Progenitor cell of endocrine pancreas (in vitro differentiated cells): ENCODE measurements around the gene FRMD4A. TPM values are rescaled to one million over a fixed set of nuclear protein-coding genes. Genes with fewer than 3 reads are reported as not detected.

Experiments
- DNase-seq: peaks from one replicate; pipeline ENCODE4 v3.0.0; 2021; ENCODE audit warnings: low spot score; ENCODE audit not compliant: unreplicated experiment
- H3K27ac Mint-ChIP-seq: 2 replicates; pipeline ENCODE4 v1.8.0; 2021; ENCODE audit warnings: mild to moderate bottlenecking, moderate library complexity, mixed read lengths
- H3K27me3 Mint-ChIP-seq: 2 replicates; pipeline ENCODE4 v1.8.0; 2021; ENCODE audit warnings: mixed read lengths
- H3K36me3 Mint-ChIP-seq: 2 replicates; pipeline ENCODE4 v1.8.0; 2022; ENCODE audit warnings: mixed read lengths; ENCODE audit not compliant: insufficient read depth
- H3K4me1 Mint-ChIP-seq: 2 replicates; pipeline ENCODE4 v1.8.0; 2021; ENCODE audit warnings: low read depth, mixed read lengths
- H3K4me3 Mint-ChIP-seq: 2 replicates; pipeline ENCODE4 v1.8.0; 2021; ENCODE audit warnings: low read depth, mild to moderate bottlenecking, moderate library complexity, mixed read lengths
- H3K9me3 Mint-ChIP-seq: 2 replicates; pipeline ENCODE4 v1.8.0; 2021; ENCODE audit warnings: low read depth, mixed read lengths
- total RNA-seq: library from RNA; stranded (reverse); gene quantifications from 2 replicates; pipeline ENCODE4 v1.2.1, GENCODE V29; 2021
- TF ChIP-seq, protein P1 (sequence below): fragments of 200-600 bp; sonication (generic); IDR thresholded peaks from one replicate; pipeline ENCODE4 v1.5.0; 2021; ENCODE audit warnings: antibody characterized with exemption, mild to moderate bottlenecking; ENCODE audit not compliant: unreplicated experiment

Gene FRMD4A
- total RNA-seq, 1 donor from 2014 or later: 42.2 TPM

DNA sequence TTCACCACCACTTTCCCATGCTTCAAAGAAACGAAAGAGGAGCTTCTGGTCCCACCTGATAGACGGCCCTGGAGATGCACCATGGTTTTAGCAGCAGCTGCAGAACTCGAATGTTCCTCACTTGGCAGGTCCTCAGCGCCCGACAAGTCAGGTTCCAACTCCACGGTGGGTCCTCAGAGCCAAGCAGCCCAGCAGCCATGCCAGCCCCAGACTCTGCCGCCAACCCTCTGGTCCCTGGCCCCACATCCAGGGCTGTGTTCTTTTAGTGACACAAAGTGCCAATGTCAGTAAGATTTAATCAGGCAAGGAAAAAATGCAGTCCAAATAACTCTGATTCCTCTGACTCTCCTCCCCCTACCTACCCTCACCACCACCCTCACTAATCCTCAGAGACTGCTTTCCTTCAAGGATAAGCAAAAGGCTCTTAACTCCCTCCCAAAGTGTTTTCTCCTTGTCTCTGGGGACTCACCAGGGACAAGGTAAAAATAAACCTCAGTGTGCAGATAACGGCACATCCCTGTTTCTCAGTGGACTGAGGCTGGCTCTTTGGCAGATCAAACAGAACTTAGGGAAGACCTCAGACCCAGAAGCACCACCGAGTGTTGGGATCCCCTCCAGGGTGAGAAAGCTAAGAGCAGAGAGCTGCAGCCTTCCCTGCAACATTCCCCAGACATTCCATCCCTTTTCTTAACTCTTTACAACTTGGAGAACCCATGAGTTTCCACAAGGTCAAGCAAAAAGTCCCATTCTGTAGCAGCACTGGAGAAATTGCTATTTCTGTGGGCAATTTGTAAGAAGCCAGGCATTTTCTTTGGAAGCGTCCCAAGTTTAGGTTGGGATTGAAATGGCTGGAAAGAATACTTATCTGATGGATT is 358.9 kb downstream of the FRMD4A start:
- no peak overlapping the region for H3K27ac Mint-ChIP-seq
- peaks cover 12% of the 10 kb centered on the region for H3K4me1 Mint-ChIP-seq
- peaks cover 12% of the 10 kb centered on the region for H3K27me3 Mint-ChIP-seq
- TF ChIP-seq, protein P1, sequence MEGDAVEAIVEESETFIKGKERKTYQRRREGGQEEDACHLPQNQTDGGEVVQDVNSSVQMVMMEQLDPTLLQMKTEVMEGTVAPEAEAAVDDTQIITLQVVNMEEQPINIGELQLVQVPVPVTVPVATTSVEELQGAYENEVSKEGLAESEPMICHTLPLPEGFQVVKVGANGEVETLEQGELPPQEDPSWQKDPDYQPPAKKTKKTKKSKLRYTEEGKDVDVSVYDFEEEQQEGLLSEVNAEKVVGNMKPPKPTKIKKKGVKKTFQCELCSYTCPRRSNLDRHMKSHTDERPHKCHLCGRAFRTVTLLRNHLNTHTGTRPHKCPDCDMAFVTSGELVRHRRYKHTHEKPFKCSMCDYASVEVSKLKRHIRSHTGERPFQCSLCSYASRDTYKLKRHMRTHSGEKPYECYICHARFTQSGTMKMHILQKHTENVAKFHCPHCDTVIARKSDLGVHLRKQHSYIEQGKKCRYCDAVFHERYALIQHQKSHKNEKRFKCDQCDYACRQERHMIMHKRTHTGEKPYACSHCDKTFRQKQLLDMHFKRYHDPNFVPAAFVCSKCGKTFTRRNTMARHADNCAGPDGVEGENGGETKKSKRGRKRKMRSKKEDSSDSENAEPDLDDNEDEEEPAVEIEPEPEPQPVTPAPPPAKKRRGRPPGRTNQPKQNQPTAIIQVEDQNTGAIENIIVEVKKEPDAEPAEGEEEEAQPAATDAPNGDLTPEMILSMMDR: no peak
- no peak for DNase-seq
- H3K36me3 Mint-ChIP-seq: no peaks in the 10 kb centered on the region
- no peak overlapping the region for H3K4me3 Mint-ChIP-seq
- no peaks in the 10 kb centered on the region for H3K9me3 Mint-ChIP-seq

DNA sequence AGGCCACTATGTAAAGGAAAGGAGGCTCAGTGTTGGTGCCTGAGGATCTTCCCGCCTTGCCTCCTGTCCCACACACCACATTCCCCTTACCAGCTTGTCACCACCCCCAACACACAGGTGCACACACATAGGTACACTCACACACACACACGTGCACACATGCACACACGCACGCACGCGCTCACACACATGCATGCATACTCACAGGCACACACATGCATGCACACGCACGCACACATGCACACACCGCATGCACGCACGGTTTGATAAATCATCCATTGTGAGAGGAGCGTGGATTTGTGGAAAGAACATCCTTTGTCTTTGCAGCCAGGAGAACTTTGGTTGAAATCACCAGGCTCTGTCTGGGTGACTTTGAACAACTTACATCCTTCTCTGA is 359.8 kb downstream of the FRMD4A start:
- no peak overlapping the region for H3K4me3 Mint-ChIP-seq
- H3K9me3 Mint-ChIP-seq: no peaks in the 10 kb centered on the region
- no peaks in the 10 kb centered on the region for H3K36me3 Mint-ChIP-seq
- H3K27ac Mint-ChIP-seq: no peak overlapping the region
- H3K27me3 Mint-ChIP-seq: peaks cover 12% of the 10 kb centered on the region
- DNase-seq: no peak
- TF ChIP-seq, protein P1: no peak
- peaks cover 11% of the 10 kb centered on the region for H3K4me1 Mint-ChIP-seq

DNA sequence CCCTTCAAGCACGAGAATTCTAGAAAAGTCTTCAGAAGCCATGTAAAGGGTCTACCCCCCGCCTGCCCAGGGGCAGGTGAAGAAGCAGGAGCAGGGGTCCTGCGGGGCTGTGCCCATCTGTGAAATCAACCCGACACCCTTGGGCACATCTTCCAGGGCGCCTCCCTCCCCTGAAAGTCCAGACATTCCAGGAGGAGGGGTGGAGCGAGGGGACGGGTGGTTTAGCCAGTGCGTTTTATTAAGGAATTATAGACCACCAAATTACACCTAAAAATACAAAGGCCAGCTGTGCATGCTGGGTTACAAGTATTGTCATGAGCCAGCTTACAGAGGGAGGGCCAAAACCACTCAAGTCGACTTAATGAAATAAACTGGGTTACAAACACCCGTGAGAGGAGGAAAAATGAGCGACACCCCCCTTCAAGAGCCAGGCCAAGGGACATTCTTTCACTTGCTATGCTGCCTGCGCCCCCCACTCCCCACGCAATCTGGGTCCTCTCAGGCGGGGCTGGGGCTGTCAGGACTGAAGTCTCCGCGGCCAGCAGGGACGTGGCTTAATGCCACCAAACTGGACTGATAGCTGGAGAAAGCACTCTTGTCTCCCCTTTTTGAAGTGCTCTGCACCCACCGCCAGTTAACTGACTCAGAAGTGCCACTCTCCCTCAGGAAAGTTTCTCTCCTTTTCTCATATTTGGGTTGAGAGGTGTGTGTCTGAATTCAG is 360.3 kb downstream of the FRMD4A start:
- no peak for DNase-seq
- Mint-ChIP-seq H3K27me3 (peaks cover 12% of the 10 kb centered on the region), H3K4me1 (peaks cover 11% of the 10 kb centered on the region), H3K36me3 (no peaks in the 10 kb centered on the region), H3K9me3 (no peaks in the 10 kb centered on the region), H3K27ac (no peak overlapping the region), H3K4me3 (no peak overlapping the region)
- TF ChIP-seq, protein P1: no peak

DNA sequence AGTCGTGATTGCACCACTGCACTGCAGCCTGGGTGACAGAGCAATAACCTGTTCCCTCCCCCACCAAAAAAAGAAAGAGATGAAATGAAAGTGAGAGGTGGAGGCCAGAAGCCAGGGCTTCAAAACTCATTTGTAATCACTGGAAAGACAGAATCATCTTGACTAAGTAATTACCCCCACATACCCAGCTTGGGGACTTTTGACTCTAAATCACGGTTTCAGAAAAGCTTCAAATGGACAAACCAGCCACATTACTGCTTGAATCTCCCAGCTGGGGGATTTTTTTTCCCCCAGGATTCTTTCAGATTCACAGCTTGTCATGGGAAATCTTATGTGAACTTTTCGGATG is 361.0 kb downstream of the FRMD4A start:
- Mint-ChIP-seq H3K4me1 (peaks cover 11% of the 10 kb centered on the region), H3K36me3 (no peaks in the 10 kb centered on the region), H3K27ac (no peak overlapping the region), H3K27me3 (peaks cover 12% of the 10 kb centered on the region), H3K4me3 (no peak overlapping the region), H3K9me3 (no peaks in the 10 kb centered on the region)
- TF ChIP-seq, protein P1: no peak
- no peak for DNase-seq

DNA sequence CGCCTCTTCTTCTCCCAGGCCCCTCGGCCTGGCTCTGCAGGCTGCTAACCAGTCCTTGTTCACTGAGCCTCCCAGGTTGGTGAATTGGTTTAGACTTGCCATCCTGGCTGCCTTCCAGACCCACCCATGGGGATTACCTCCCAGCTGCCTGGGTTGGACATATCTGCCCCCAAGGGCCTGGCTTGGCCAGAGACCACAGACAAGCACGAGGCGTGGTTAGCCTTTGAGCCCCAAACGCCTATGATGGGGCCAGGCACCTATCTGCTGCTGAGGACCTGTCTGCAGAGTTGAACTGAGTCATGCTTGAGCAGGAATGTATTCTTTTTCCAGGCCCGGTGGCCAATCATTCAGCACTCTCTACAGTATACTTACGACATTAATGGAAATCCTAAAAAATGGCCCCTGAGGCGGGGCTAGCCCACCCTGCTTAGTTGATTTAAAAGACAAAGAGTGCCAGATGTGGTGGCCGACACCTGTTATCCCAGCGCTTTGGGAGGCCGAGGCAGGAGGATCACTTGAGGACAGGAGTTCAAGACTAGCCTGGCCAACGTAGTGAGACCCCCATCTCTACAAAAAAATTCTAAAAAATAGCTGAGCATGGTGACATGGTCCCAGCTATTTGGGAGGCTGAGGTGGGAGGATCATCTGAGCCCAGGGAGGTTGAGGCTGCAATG is 361.5 kb downstream of the FRMD4A start:
- peaks cover 12% of the 10 kb centered on the region for H3K27me3 Mint-ChIP-seq
- H3K36me3 Mint-ChIP-seq: no peaks in the 10 kb centered on the region
- no peak overlapping the region for H3K27ac Mint-ChIP-seq
- H3K9me3 Mint-ChIP-seq: no peaks in the 10 kb centered on the region
- H3K4me1 Mint-ChIP-seq: peaks cover 11% of the 10 kb centered on the region
- no peak for DNase-seq
- TF ChIP-seq, protein P1: no peak
- H3K4me3 Mint-ChIP-seq: no peak overlapping the region
